GM23338 (cell line): Measurements from ENCODE around the gene ADAMTSL4. TPM values are rescaled to one million over a fixed set of nuclear protein-coding genes. Genes with fewer than 3 reads are reported as not detected.

ENCODE experiments used
- ATAC-seq: fragments of 200-7000 bp; cut with Tn5 transposase; 3 replicates; pipeline ENCODE4 v1.9.1; 2020
- DNase-seq: peaks from one replicate; pipeline ENCODE4 v3.0.0-alpha.2; 2015; ENCODE audit warnings: low spot score
- H2AFZ ChIP-seq: fragments of 200-600 bp; sonication (generic); 2 replicates; pipeline ENCODE4 v1.8.0; 2016; ENCODE audit warnings: antibody characterized with exemption, mild to moderate bottlenecking, moderate library complexity
- H3F3A ChIP-seq: fragments of 200-600 bp; sonication (generic); replicated peaks from 2 replicates; pipeline ENCODE4 v1.8.0; 2017; ENCODE audit warnings: antibody characterized with exemption, mixed run types, low read depth
- H3K27ac ChIP-seq: fragments of 200-600 bp; sonication (generic); 2 replicates; pipeline ENCODE4 v1.6.1; 2016; ENCODE audit warnings: low read depth
- H3K27me3 ChIP-seq: fragments of 200-600 bp; sonication (generic); 2 replicates; pipeline ENCODE4 v1.8.0; 2016; ENCODE audit warnings: mild to moderate bottlenecking, mixed run types, moderate library complexity; ENCODE audit not compliant: insufficient read depth
- H3K36me3 ChIP-seq: fragments of 200-600 bp; sonication (generic); 2 replicates; pipeline ENCODE4 v1.8.0; 2016; ENCODE audit warnings: mild to moderate bottlenecking; ENCODE audit not compliant: insufficient read depth
- H3K4me1 ChIP-seq: fragments of 200-600 bp; sonication (generic); 2 replicates; pipeline ENCODE4 v1.8.0; 2016; ENCODE audit warnings: mild to moderate bottlenecking, moderate library complexity; ENCODE audit not compliant: insufficient read depth
- H3K4me2 ChIP-seq: fragments of 200-600 bp; sonication (generic); 2 replicates; pipeline ENCODE4 v1.7.1; 2017; ENCODE audit warnings: mixed run types
- H3K4me3 ChIP-seq: fragments of 200-600 bp; sonication (generic); 2 replicates; pipeline ENCODE4 v1.6.1; 2016; ENCODE audit warnings: mixed run types
- H3K79me2 ChIP-seq: fragments of 200-600 bp; sonication (generic); replicated peaks from 2 replicates; pipeline ENCODE4 v1.8.0; 2017; ENCODE audit warnings: mild to moderate bottlenecking; ENCODE audit not compliant: insufficient read depth
- H3K9me2 ChIP-seq: fragments of 200-600 bp; sonication (generic); 2 replicates; pipeline ENCODE4 v1.8.0; 2017; ENCODE audit not compliant: insufficient read depth
- H4K20me1 ChIP-seq: fragments of 200-600 bp; sonication (generic); replicated peaks from 2 replicates; pipeline ENCODE4 v1.8.0; 2017; ENCODE audit warnings: mild to moderate bottlenecking; ENCODE audit not compliant: insufficient read depth
- H3K27ac Mint-ChIP-seq: 2 replicates; pipeline ENCODE4 v1.8.0; 2020; ENCODE audit warnings: inconsistent platforms, mild to moderate bottlenecking, moderate library complexity, mixed read lengths
- H3K27me3 Mint-ChIP-seq: 3 replicates; pipeline ENCODE4 v1.8.0; 2022; ENCODE audit warnings: low read depth, mild to moderate bottlenecking, moderate library complexity, mixed read lengths, inconsistent platforms; ENCODE audit not compliant: insufficient read depth, poor library complexity
- H3K36me3 Mint-ChIP-seq: 3 replicates; pipeline ENCODE4 v1.8.0; 2021; ENCODE audit warnings: low read depth, mild to moderate bottlenecking, inconsistent platforms, moderate library complexity, mixed read lengths
- H3K4me1 Mint-ChIP-seq: 3 replicates; pipeline ENCODE4 v1.8.0; 2020; ENCODE audit warnings: mild to moderate bottlenecking, inconsistent platforms, mixed read lengths
- H3K4me3 Mint-ChIP-seq: 3 replicates; pipeline ENCODE4 v1.8.0; 2021; ENCODE audit warnings: moderate library complexity, mild to moderate bottlenecking, inconsistent platforms, mixed read lengths
- H3K9me3 Mint-ChIP-seq: 3 replicates; pipeline ENCODE4 v1.8.0; 2020; ENCODE audit warnings: moderate library complexity, mild to moderate bottlenecking, inconsistent platforms, mixed read lengths
- CREB1 ChIP-seq: fragments of 250-450 bp; sonication (Bioruptor Pico); IDR thresholded peaks from 2 replicates; pipeline ENCODE4 v1.5.0; 2020; ENCODE audit warnings: low read depth, mild to moderate bottlenecking, moderate library complexity
- ETS1 ChIP-seq: IDR thresholded peaks from 2 replicates; pipeline ENCODE4 v1.6.1; 2016; ENCODE audit warnings: antibody characterized with exemption
- EZH2 ChIP-seq: fragments of 200-600 bp; sonication (generic); IDR thresholded peaks from one replicate; pipeline ENCODE4 v1.8.0; 2017; ENCODE audit warnings: antibody characterized with exemption, mild to moderate bottlenecking, low read depth; ENCODE audit not compliant: unreplicated experiment
- EZH2phosphoT487 ChIP-seq: fragments of 200-600 bp; sonication (generic); IDR thresholded peaks from one replicate; pipeline ENCODE4 v1.8.1; 2018; ENCODE audit warnings: antibody characterized with exemption; ENCODE audit not compliant: unreplicated experiment
- JUNB ChIP-seq: IDR thresholded peaks from one replicate; pipeline ENCODE4 v1.6.1; 2016; ENCODE audit warnings: antibody characterized with exemption; ENCODE audit not compliant: unreplicated experiment
- NANOG ChIP-seq: IDR thresholded peaks from 2 replicates; pipeline ENCODE4 v1.6.1; 2016; ENCODE audit warnings: antibody characterized with exemption, borderline replicate concordance
- POLR2AphosphoS5 ChIP-seq: IDR thresholded peaks from 2 replicates; pipeline ENCODE4 v1.6.1; 2016; ENCODE audit warnings: antibody characterized with exemption, low read depth
- STAT1 ChIP-seq: IDR thresholded peaks from one replicate; pipeline ENCODE4 v1.6.1; 2016; ENCODE audit warnings: antibody characterized with exemption; ENCODE audit not compliant: unreplicated experiment
- ZNF114 ChIP-seq: fragments of 250-450 bp; sonication (Bioruptor Pico); IDR thresholded peaks from 2 replicates; pipeline ENCODE4 v1.5.0; 2020; ENCODE audit warnings: mild to moderate bottlenecking, moderate library complexity
- polyA plus RNA-seq: library from polyadenylated mRNA; unstranded; fragments of >200 nt; fragmentation: Nextera tagmentation; extraction: Ambion mirVana; gene quantifications from 2 replicates; pipeline ENCODE4 v1.2.1, GENCODE V29; 2016
- total RNA-seq: library from RNA; depleted of rRNA; stranded (reverse); fragments of >200 nt; shearing (Covaris generic); gene quantifications from 2 replicates; pipeline ENCODE4 v1.2.3, GENCODE V29; 2014
- TF ChIP-seq, protein P1 (sequence below): fragments of 250-450 bp; sonication (Bioruptor Pico); IDR thresholded peaks from 2 replicates; pipeline ENCODE4 v1.5.0; 2020; ENCODE audit warnings: mild to moderate bottlenecking, moderate library complexity
- TF ChIP-seq, protein P2 (sequence below), 2 experiments: fragments of 200-600 bp in 1 of 2; sonication (generic) in 1 of 2; conservative IDR thresholded peaks; 2 replicates each; pipeline versions ENCODE4 v1.5.1 to v1.6.1; 2016 to 2017; ENCODE audit warnings: antibody characterized with exemption in 2 of 2, low read depth in 2 of 2, mild to moderate bottlenecking in 2 of 2, moderate library complexity in 1 of 2

ADAMTSL4 gene
- total and polyA plus RNA-seq, 2 experiments from 2014 or later: 5.3 to 5.8 TPM

DNA sequence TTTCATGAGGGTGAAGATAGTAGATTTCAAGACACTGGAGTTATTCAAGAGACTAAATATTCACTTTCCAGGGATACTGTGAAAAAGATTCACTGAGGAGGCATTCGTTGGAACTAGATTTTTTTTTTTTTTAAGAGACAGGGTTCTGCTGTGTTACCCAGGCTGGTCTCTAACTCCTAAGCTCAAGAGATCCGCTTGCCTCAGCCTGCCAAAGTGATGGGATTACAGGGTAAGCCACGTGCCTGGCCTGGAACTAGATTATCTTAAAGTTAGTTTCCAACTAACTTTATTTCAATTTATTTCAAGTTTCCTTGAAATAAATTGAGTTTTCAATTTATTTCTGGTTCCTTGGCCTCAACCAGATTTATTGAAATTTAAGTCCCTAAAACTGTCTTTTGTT, 54.5 kb downstream of the ADAMTSL4 start (continued):
- TF ChIP-seq, protein P1, sequence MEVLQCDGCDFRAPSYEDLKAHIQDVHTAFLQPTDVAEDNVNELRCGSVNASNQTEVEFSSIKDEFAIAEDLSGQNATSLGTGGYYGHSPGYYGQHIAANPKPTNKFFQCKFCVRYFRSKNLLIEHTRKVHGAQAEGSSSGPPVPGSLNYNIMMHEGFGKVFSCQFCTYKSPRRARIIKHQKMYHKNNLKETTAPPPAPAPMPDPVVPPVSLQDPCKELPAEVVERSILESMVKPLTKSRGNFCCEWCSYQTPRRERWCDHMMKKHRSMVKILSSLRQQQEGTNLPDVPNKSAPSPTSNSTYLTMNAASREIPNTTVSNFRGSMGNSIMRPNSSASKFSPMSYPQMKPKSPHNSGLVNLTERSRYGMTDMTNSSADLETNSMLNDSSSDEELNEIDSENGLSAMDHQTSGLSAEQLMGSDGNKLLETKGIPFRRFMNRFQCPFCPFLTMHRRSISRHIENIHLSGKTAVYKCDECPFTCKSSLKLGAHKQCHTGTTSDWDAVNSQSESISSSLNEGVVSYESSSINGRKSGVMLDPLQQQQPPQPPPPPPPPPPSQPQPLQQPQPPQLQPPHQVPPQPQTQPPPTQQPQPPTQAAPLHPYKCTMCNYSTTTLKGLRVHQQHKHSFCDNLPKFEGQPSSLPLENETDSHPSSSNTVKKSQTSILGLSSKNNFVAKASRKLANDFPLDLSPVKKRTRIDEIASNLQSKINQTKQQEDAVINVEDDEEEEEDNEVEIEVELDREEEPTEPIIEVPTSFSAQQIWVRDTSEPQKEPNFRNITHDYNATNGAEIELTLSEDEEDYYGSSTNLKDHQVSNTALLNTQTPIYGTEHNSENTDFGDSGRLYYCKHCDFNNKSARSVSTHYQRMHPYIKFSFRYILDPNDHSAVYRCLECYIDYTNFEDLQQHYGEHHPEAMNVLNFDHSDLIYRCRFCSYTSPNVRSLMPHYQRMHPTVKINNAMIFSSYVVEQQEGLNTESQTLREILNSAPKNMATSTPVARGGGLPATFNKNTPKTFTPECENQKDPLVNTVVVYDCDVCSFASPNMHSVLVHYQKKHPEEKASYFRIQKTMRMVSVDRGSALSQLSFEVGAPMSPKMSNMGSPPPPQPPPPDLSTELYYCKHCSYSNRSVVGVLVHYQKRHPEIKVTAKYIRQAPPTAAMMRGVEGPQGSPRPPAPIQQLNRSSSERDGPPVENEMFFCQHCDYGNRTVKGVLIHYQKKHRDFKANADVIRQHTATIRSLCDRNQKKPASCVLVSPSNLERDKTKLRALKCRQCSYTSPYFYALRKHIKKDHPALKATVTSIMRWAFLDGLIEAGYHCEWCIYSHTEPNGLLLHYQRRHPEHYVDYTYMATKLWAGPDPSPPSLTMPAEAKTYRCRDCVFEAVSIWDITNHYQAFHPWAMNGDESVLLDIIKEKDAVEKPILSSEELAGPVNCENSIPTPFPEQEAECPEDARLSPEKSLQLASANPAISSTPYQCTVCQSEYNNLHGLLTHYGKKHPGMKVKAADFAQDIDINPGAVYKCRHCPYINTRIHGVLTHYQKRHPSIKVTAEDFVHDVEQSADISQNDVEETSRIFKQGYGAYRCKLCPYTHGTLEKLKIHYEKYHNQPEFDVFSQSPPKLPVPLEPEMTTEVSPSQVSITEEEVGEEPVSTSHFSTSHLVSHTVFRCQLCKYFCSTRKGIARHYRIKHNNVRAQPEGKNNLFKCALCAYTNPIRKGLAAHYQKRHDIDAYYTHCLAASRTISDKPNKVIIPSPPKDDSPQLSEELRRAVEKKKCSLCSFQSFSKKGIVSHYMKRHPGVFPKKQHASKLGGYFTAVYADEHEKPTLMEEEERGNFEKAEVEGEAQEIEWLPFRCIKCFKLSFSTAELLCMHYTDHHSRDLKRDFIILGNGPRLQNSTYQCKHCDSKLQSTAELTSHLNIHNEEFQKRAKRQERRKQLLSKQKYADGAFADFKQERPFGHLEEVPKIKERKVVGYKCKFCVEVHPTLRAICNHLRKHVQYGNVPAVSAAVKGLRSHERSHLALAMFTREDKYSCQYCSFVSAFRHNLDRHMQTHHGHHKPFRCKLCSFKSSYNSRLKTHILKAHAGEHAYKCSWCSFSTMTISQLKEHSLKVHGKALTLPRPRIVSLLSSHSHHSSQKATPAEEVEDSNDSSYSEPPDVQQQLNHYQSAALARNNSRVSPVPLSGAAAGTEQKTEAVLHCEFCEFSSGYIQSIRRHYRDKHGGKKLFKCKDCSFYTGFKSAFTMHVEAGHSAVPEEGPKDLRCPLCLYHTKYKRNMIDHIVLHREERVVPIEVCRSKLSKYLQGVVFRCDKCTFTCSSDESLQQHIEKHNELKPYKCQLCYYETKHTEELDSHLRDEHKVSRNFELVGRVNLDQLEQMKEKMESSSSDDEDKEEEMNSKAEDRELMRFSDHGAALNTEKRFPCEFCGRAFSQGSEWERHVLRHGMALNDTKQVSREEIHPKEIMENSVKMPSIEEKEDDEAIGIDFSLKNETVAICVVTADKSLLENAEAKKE (CRISPR knock-in tag): no peak
- TF ChIP-seq CREB1 (CRISPR knock-in tag) (no peak), JUNB (no peak), EZH2phosphoT487 (no peak)

- H3K4me3 ChIP-seq: no peak overlapping the region
- H2AFZ ChIP-seq: no peak overlapping the region
- no peaks in the 10 kb centered on the region for H3K27me3 Mint-ChIP-seq
- H3K27ac Mint-ChIP-seq: peak overlapping the region; percentile 98
- H3K36me3 Mint-ChIP-seq: peaks cover 14% of the 10 kb centered on the region; the same call in 2 of the 3 replicates
- no peaks in the 10 kb centered on the region for H4K20me1 ChIP-seq
- peaks cover 4% of the 10 kb centered on the region; the same call in 1 of the 2 replicates for H3K9me2 ChIP-seq
- no peaks in the 10 kb centered on the region for H3K36me3 ChIP-seq
- H3K4me1 ChIP-seq: peaks cover 8% of the 10 kb centered on the region
- peaks cover 8% of the 10 kb centered on the region for H3F3A ChIP-seq
- peak overlapping the region; percentile 84 for H3K27ac ChIP-seq
- no peaks in the 10 kb centered on the region for H3K27me3 ChIP-seq
- DNase-seq (no peak), ATAC-seq (no peak)
- H3K9me3 Mint-ChIP-seq: no peaks in the 10 kb centered on the region
- H3K79me2 ChIP-seq: no peaks in the 10 kb centered on the region
- H3K4me1 Mint-ChIP-seq: peaks cover 17% of the 10 kb centered on the region
- H3K4me2 ChIP-seq: peak overlapping the region; percentile 7
- H3K4me3 Mint-ChIP-seq: peak overlapping the region; percentile 22; the same call in 2 of the 3 replicates
- TF ChIP-seq ZNF114 (no peak), EZH2 (no peak), JUNB (no peak), NANOG (no peak), POLR2AphosphoS5 (no peak), ETS1 (no peak), STAT1 (no peak)
- TF ChIP-seq, protein P2, sequence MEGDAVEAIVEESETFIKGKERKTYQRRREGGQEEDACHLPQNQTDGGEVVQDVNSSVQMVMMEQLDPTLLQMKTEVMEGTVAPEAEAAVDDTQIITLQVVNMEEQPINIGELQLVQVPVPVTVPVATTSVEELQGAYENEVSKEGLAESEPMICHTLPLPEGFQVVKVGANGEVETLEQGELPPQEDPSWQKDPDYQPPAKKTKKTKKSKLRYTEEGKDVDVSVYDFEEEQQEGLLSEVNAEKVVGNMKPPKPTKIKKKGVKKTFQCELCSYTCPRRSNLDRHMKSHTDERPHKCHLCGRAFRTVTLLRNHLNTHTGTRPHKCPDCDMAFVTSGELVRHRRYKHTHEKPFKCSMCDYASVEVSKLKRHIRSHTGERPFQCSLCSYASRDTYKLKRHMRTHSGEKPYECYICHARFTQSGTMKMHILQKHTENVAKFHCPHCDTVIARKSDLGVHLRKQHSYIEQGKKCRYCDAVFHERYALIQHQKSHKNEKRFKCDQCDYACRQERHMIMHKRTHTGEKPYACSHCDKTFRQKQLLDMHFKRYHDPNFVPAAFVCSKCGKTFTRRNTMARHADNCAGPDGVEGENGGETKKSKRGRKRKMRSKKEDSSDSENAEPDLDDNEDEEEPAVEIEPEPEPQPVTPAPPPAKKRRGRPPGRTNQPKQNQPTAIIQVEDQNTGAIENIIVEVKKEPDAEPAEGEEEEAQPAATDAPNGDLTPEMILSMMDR (conservative IDR thresholded peaks at IDR 0.05; ENCODE audit: low read depth in 2 of 2): no peak
These were observed 55.0 kb downstream of the ADAMTSL4 start for GRCh38 chr1:150604226-150604588.
